Muscle of back (tissue), 11 donors: Measurements from ENCODE around the gene AANAT. TPM values are rescaled to one million over a fixed set of nuclear protein-coding genes. Genes with fewer than 3 reads are reported as not detected.
"Not testable (repeated sequence)": the region's sequence is repeated elsewhere in the genome, so short reads cannot be mapped to it uniquely, and the experiment has no call there.

Experiments used
- DNase-seq, 3 donors: peaks; one replicate each; pipeline versions ENCODE4 v3.0.0 to v3.0.0-alpha.2; 2013
- polyA plus RNA-seq, 10 donors: library from polyadenylated mRNA; unstranded; fragments of 120-200 nt; gene quantifications; one replicate each; pipeline ENCODE4 v1.2.1, GENCODE V29; 2013; ENCODE audit not compliant: insufficient read length in 10 of 10

AANAT gene
- polyA plus RNA-seq, 10 donors: 0.17 to 0.83 (median 0.40) TPM; not detected in 4

DNA sequence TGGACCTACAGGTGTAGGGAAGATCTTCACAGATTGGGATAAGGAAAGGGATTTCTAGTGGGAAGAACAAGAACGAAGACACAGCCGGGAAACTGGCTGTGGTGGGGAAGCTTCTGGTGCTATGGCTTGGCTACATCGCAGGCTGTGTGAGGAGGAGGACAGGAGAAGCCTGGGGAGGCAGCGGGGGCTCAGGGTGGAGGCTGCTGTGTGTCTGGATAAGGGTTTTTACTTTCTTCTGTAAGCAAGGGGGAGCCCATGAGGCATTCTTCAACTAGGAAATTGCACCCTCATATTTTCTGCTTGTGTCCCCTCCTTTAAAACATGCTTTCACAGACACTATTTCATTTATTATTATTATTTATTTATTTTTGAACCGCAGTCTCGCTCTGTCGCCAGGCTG, 36.7 kb downstream of the AANAT start:
- no peak for DNase-seq

DNA sequence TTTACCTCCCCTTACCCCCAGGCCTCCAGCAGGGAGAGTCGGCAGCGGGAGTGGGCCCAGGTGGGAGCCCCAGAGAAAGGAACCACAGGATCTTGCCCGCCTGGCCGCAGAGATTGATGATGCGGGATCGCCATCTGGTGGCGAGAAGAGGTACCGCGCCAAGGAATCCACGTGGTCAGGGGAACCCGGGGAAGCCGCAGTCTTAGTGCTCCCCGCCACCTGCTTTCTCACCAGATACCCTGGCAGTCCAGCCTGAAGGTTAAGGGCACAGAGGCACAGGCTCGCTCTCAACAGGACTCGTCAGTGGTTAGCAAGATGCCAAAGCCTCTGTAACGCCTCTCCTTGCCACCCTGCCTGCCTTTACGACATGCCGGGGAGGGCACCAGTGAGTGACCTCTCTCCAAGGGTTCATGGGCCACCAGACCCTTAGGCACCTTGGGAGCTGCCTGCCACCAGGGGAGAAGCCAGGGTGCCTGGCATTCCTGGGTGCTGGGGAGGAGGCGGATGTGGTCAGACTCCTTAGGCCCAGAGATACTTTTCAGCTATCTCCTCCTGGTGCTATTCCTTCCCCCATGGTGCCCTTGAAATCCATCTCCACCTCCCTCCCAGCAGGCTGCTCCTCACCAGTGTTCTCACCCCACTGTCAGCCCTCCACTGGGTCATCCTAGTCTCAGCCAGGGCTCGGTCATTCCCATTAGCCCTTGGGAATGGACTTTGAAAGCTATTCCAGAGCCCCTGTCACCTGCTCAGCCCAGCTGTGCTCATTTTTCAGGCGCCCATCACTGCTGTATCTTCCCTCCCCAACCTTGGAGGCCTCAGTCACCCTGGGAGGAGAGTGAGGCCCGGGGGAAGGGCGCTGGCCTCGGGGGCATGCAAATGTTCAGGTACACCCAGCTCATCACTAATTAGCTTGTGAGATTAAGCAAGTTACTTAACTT, 39.3 kb downstream of the AANAT start:
- peak; percentile 64 to 88 (median 84) for DNase-seq

DNA sequence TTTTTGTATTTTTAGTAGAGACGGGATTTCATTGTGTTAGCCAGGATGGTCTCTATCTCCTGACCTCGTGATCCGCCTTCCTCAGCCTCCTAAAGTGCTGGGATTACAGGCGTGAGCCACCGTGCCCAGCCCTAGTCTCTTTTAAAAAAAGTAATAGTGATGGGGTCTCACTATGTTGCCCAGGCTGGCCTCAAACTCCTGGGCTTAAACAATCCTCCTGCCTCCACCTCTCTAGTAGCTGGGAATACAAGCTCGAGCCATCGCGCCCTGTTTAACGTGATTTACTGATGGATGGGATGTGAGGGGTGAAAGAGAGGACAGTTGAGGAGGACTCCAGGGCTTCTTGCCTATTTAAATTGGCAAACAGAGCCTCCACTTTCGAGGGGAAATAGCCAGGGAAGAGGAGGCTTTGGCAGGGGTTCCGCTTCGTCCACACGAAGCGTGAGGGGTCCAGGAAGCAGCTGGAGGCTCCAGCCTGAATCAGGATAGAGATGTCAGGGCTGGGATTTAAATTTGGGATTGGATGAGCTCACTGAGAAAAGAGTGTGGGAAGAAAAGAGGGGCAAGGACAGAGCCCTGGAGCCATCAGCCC, 41.2 kb downstream of the AANAT start:
- DNase-seq: peak in 1 of 3 donors; percentile 70

DNA sequence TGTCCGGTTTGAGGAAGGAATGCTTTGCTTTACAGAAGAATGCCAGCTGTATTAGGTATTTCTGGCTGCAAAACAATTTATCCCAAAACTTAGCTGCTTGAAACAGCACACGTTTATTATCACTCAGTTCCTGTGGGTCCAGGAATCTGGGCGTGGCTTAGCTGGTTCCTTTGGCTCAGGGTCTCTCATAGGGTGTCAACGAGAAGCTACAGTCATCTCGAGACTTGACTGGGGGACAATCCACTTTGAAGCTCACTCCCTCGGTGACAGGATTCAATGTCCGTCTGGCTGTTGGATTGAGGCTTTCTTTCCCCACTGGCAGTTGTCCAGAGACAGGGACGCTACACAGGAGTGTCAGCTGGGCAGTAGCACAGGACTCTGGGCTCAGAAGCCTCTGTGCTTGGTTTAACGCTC, 43.4 kb downstream of the AANAT start:
- DNase-seq: peak in 1 of 3 donors; percentile 32

GRCh38 chr17:76511668-76512365, 44.4 kb downstream of the AANAT start:
- no peak for DNase-seq

DNA sequence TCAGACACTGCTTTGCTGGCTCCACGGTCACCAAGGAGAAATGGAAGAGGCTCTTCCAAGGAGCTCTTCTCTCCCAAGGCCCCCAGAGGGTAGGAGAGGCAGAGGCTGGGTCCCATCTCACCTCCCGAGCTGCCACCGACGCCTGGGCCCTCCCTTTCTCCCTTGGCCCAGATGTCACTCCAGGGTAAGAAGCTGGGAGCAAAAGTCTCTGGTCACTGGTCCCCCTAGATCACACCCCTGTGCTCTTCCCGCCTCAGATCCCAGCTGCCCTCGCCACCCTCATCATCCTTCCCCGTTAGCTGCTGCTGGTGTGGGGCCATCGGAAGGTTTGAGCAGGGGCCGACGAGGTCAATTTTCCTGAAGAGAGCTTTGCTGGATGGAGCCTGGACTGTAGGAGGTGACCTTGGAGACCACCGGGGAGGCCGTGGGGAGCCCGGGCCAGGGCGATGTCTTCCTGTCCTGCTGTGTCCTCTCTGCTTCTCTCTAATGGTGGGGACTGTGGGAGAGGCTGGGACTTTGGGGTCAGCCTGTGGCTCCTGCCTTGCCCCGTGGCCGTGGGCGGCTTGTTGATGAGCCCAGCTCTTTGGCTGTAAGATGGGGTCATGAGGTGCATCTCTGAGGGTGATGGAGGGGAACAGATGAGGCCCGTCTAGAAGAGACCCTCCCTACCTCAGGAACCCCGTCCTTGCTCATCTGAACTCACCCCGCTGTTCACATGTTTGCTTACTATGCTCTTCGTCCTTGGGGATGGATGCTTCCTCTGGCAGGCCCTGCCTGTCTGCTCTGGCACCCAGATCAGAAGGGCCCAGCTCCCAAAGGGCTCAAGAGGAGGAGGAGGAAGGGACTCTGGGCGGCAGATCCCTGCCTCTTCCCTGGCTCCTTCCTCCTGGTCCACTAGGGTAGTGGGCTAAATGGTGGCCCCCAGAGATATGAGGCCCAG, 45.2 kb downstream of the AANAT start:
- DNase-seq: no peak

GRCh38 chr17:76513306-76513692, 45.9 kb downstream of the AANAT start:
- DNase-seq: peak in 1 of 3 donors; percentile 45

DNA sequence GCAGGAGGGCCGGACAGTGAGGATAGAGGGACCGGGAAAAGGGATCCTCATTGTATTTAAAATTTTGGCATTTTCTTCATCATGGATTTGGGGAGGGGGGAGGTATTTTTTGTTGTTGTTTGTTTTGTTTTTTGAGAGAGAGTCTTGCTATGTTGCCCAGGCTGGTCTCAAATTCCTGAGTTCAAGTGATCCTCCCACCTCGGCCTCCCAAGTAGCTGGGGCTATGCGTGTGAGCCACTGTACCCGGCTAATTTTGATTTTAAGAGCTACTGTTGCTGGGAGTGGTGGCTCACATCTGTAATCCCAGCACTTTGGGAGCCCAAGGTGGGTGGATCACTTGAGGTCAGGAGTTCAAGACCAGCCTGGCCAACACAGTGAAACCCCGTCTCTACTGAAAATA, 47.0 kb downstream of the AANAT start:
- DNase-seq: not testable (repeated sequence)

GRCh38 chr17:76515274-76515949, 48.0 kb downstream of the AANAT start:
- peak; percentile 63 to 75 (median 66) for DNase-seq

- DNase-seq: no peak
These were observed 50.2 kb downstream of the AANAT start for GRCh38 chr17:76517638-76518038.

- DNase-seq: peak in 2 of 3 donors; percentile 65 to 86
These were observed 51.9 kb downstream of the AANAT start for GRCh38 chr17:76519048-76519966.

Other genes with a start within 250 kb of the AANAT start
- gene RNF157, start 227.1 kb upstream of the AANAT start, polyA plus RNA-seq: 10 to 100 TPM in 5 of 10 donors, 1 to 10 TPM in 5; 5.6 to 15.7 (median 9.8) TPM
- 10 to 100 TPM; 11.9 to 20.7 (median 16.8) TPM for gene UBALD2, start 202.3 kb upstream of the AANAT start, polyA plus RNA-seq
- gene QRICH2, start 159.3 kb upstream of the AANAT start, polyA plus RNA-seq: 1 to 10 TPM; 2.1 to 4.7 (median 3.4) TPM
- 10 to 100 TPM; 29.0 to 51.6 (median 36.0) TPM for gene PRPSAP1, start 113.7 kb upstream of the AANAT start, polyA plus RNA-seq
- gene SPHK1, start 83.0 kb upstream of the AANAT start, polyA plus RNA-seq: 1 to 10 TPM in 9 of 10 donors, under 1 TPM in 1; 0.84 to 3.1 (median 1.6) TPM
- gene UBE2O, start 14.5 kb upstream of the AANAT start, polyA plus RNA-seq: 10 to 100 TPM; 13.0 to 24.8 (median 16.2) TPM
- gene RHBDF2, start 33.8 kb downstream of the AANAT start, polyA plus RNA-seq: 1 to 10 TPM; 5.1 to 7.1 (median 6.0) TPM
- gene CYGB, start 70.1 kb downstream of the AANAT start, polyA plus RNA-seq: 10 to 100 TPM in 9 of 10 donors, 1 to 10 TPM in 1; 9.1 to 18.4 (median 15.8) TPM
- gene PRCD, start 72.4 kb downstream of the AANAT start, polyA plus RNA-seq: 1 to 10 TPM; 1.6 to 6.6 (median 3.0) TPM
- gene ST6GALNAC2, start 118.3 kb downstream of the AANAT start, polyA plus RNA-seq: 1 to 10 TPM; 1.3 to 7.4 (median 2.2) TPM
- gene ST6GALNAC1, start 176.2 kb downstream of the AANAT start, polyA plus RNA-seq: 1 to 10 TPM in 4 of 10 donors, under 1 TPM in 6; 0.25 to 1.3 (median 0.60) TPM
- 100 to 1,000 TPM; 124 to 181 (median 140) TPM for gene MXRA7, start 243.4 kb downstream of the AANAT start, polyA plus RNA-seq